ENCODE results near the gene REG4. TPM values are rescaled to one million over a fixed set of nuclear protein-coding genes. Genes with fewer than 3 reads are reported as not detected.

REG4 gene
- total and polyA plus RNA-seq, 2 donors (not counting 1 experiment from before 2014, with no cell fraction given) = not detected

GRCh38 chr1:119758584-119758983 is 52.7 kb downstream of the REG4 start:
- no peak overlapping the region for H2AFZ ChIP-seq (ENCODE audit: insufficient read depth, low read depth, low read length, poor library complexity, severe bottlenecking)
- intact Hi-C loops (cut with micrococcal nuclease) = no loop called here
- H3K27ac ChIP-seq (ENCODE audit: low read length in 2 of 2) = no peak overlapping the region
- H3K4me3 ChIP-seq (ENCODE audit: control extremely low read depth in 1 of 5, extremely low read depth in 1 of 5, insufficient read depth in 1 of 5, low read depth in 2 of 5, low read length in 4 of 5) = no peak overlapping the region
- no peaks in the 10 kb centered on the region for H4K20me1 ChIP-seq (ENCODE audit: control insufficient read depth, insufficient read depth, low read length, poor library complexity, severe bottlenecking)
- Mint-ChIP-seq H3K9me3 (ENCODE audit: insufficient read depth) (no peaks in the 10 kb centered on the region), H3K4me1 (no peaks in the 10 kb centered on the region), H3K27ac (no peak overlapping the region), H3K4me3 (no peak overlapping the region), H3K27me3 (peaks cover 8% of the 10 kb centered on the region)
- ATAC-seq (ENCODE audit: low read depth) (no peak), DNase-seq (no peak)
- H3K4me2 ChIP-seq (replicated peaks; ENCODE audit: low read depth, low read length, poor library complexity, severe bottlenecking) = no peak overlapping the region
- TF ChIP-seq, protein P1, sequence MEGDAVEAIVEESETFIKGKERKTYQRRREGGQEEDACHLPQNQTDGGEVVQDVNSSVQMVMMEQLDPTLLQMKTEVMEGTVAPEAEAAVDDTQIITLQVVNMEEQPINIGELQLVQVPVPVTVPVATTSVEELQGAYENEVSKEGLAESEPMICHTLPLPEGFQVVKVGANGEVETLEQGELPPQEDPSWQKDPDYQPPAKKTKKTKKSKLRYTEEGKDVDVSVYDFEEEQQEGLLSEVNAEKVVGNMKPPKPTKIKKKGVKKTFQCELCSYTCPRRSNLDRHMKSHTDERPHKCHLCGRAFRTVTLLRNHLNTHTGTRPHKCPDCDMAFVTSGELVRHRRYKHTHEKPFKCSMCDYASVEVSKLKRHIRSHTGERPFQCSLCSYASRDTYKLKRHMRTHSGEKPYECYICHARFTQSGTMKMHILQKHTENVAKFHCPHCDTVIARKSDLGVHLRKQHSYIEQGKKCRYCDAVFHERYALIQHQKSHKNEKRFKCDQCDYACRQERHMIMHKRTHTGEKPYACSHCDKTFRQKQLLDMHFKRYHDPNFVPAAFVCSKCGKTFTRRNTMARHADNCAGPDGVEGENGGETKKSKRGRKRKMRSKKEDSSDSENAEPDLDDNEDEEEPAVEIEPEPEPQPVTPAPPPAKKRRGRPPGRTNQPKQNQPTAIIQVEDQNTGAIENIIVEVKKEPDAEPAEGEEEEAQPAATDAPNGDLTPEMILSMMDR (IDR thresholded peaks at IDR 0.05) = no peak
- TF ChIP-seq EZH2 (IDR thresholded peaks at IDR 0.05; ENCODE audit: borderline replicate concordance, insufficient read depth, low read depth, low read length, poor library complexity, severe bottlenecking) = no peak
- no peaks in the 10 kb centered on the region for H3K4me1 ChIP-seq (ENCODE audit: control insufficient read depth in 2 of 2, insufficient read depth in 2 of 2, low read length in 2 of 2)
- no CpG with 5 or more reads among the region's 3 CpGs for whole genome bisulfite sequencing (ENCODE audit: insufficient coverage)
- CTCF ChIA-PET = interaction anchor here (1.1 kb wide), 1 partner anchor 10 kb away, joined by 3 read pairs; no protein-coding TSS in a partner anchor
- peaks cover 0 to 7% (median 0%) of the 10 kb centered on the region in 3 donors for H3K9me3 ChIP-seq (ENCODE audit: control extremely low read depth in 1 of 3, control insufficient read depth in 2 of 3, insufficient read depth in 1 of 3, low read length in 2 of 3)
- H3K79me2 ChIP-seq (ENCODE audit: control insufficient read depth, insufficient read depth, low read length) = no peaks in the 10 kb centered on the region
- H3K9ac ChIP-seq (ENCODE audit: low read length) = no peak overlapping the region
- H3K27me3 ChIP-seq (replicated peaks in 1 of 4; ENCODE audit: control extremely low read depth in 1 of 4, control insufficient read depth in 3 of 4, insufficient read depth in 4 of 4, low read length in 3 of 4) = no peaks in the 10 kb centered on the region
- no peaks in the 10 kb centered on the region for H3K36me3 ChIP-seq (replicated peaks in 1 of 2; ENCODE audit: control extremely low read depth in 1 of 2, control insufficient read depth in 1 of 2, extremely low read depth in 1 of 2, insufficient read depth in 2 of 2, low read length in 1 of 2)
- POLR2A ChIA-PET = no interaction called here

DNA sequence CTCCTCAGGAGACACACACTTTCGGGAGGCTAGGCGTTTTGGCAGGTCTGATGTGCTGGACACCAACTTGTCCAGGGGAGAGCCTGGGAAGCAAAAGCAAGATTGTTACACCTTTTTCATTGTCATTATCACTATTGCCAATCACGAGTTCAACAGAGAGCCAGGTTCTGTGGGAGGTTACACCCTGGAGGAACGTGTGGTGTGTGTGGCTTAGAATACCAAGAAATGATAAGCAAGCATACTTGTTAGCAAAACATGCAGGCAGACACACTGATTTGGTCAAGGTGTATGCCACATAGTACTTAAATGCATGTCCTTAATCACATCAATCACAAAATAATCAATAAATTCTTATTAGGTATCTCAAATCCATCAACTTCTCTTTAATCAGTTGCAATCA is 58.7 kb downstream of the REG4 start:
- no peaks in the 10 kb centered on the region for H3K4me1 Mint-ChIP-seq
- Histone ChIP-seq H3K27ac (ENCODE audit: low read length in 2 of 2) (no peak overlapping the region), H2AFZ (ENCODE audit: insufficient read depth, low read depth, low read length, poor library complexity, severe bottlenecking) (no peak overlapping the region), H3K36me3 (replicated peaks in 1 of 2; ENCODE audit: control extremely low read depth in 1 of 2, control insufficient read depth in 1 of 2, extremely low read depth in 1 of 2, insufficient read depth in 2 of 2, low read length in 1 of 2) (no peaks in the 10 kb centered on the region), H3K79me2 (ENCODE audit: control insufficient read depth, insufficient read depth, low read length) (no peaks in the 10 kb centered on the region), H3K4me3 (ENCODE audit: control extremely low read depth in 1 of 5, extremely low read depth in 1 of 5, insufficient read depth in 1 of 5, low read depth in 2 of 5, low read length in 4 of 5) (no peak overlapping the region), H4K20me1 (ENCODE audit: control insufficient read depth, insufficient read depth, low read length, poor library complexity, severe bottlenecking) (no peaks in the 10 kb centered on the region), H3K4me2 (replicated peaks; ENCODE audit: low read depth, low read length, poor library complexity, severe bottlenecking) (no peak overlapping the region), H3K4me1 (ENCODE audit: control insufficient read depth in 2 of 2, insufficient read depth in 2 of 2, low read length in 2 of 2) (no peaks in the 10 kb centered on the region), H3K9ac (ENCODE audit: low read length) (no peak overlapping the region), H3K9me3 (ENCODE audit: control extremely low read depth in 1 of 3, control insufficient read depth in 2 of 3, insufficient read depth in 1 of 3, low read length in 2 of 3) (peaks cover 0 to 7% (median 0%) of the 10 kb centered on the region in 3 donors), H3K27me3 (replicated peaks in 1 of 4; ENCODE audit: control extremely low read depth in 1 of 4, control insufficient read depth in 3 of 4, insufficient read depth in 4 of 4, low read length in 3 of 4) (peaks cover 0 to 7% (median 0%) of the 10 kb centered on the region in 4 experiments)
- CTCF ChIA-PET = interaction anchor here (1.3 kb wide), 1 partner anchor 11 kb away, joined by 4 read pairs; no protein-coding TSS in a partner anchor
- H3K27me3 Mint-ChIP-seq = peaks cover 17% of the 10 kb centered on the region
- no peaks in the 10 kb centered on the region for H3K9me3 Mint-ChIP-seq (ENCODE audit: insufficient read depth)
- POLR2A ChIA-PET = no interaction called here
- TF ChIP-seq EZH2 (IDR thresholded peaks at IDR 0.05; ENCODE audit: borderline replicate concordance, insufficient read depth, low read depth, low read length, poor library complexity, severe bottlenecking) = no peak
- TF ChIP-seq, protein P1 (IDR thresholded peaks at IDR 0.05) = no peak
- ATAC-seq (ENCODE audit: low read depth) = no peak
- intact Hi-C loops (cut with micrococcal nuclease) = no loop called here
- no peak for DNase-seq
- 80% methylated on average over 1 of the region's 4 CpGs for whole genome bisulfite sequencing (ENCODE audit: insufficient coverage)
- H3K4me3 Mint-ChIP-seq = no peak overlapping the region
- H3K27ac Mint-ChIP-seq = no peak overlapping the region

All from B cell (primary cell).